NCI-H2107 (cell line): Measurements from ENCODE around the gene IL1RAPL1.

Experiments used
- DNase-seq: peaks from one replicate; lab custom pipeline; 2025; lab: John Stamatoyannopoulos, UW

The IL1RAPL1 gene

DNA sequence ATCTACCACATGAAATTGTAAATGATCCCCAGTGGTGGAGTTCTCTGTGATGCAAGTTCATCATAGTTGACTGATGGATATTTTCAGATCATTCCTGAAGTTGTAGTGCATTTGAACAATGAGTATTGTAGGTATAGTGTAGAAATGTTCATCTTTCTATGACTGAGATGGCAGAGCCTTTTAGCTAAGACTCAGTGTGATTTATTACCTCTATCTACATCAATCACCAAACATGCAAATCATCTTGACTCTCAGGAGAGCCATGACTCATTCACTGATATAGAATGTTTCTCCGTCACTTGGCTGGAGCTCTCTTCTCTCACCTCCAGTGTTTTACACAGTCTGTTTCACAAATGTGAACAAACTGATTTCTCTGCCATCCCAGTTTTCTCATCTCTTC, 392.6 kb downstream of the IL1RAPL1 start:
- DNase-seq, result no peak

DNA sequence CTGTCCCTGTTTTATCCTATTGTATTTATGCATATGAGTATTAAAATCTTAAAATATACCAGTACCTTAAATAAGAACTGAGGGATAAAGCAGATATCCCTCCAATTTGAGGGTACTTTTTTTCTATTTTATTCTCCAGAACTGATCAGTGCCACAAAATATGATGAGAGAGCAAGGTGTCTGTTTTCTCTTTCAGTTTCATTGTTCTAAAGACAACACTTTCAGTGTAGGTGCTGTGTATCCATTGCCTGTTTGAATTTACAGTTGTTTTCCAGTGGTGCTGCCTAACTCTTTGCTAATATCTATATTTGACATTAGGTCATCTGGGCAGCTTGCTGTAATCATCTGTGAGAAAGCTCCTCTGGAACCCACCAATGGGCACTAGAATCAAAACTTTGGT, 394.7 kb downstream of the IL1RAPL1 start:
- no peak for DNase-seq

- DNase-seq, result no peak
Observed at GRCh38 chrX:28988246-28988645, 401.0 kb downstream of the IL1RAPL1 start.

- DNase-seq, result no peak
Observed at GRCh38 chrX:28997706-28998463, 410.6 kb downstream of the IL1RAPL1 start.

- no peak for DNase-seq
Observed at GRCh38 chrX:28998609-28999135, 411.4 kb downstream of the IL1RAPL1 start.

DNA sequence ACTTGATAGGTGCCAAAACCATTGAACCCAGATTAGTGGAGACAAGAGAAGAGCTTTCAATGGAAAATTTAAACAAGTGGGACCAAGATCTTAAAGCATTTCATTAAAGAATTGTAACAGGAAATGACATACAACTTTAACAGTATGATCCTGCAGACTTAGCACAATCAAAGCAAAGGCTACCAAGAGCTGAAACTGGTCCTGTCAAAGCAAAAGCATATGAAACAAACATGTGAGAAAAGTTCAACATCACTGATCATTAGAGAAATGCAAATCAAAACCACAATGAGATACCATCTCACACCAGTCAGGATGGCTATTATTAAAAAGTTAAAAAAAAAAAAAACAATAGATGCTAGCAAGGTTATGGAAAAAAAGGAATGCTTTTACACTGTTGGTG, 425.6 kb downstream of the IL1RAPL1 start:
- no peak for DNase-seq

GRCh38 chrX:29023207-29023606, 436.0 kb downstream of the IL1RAPL1 start:
- DNase-seq, result no peak

DNA sequence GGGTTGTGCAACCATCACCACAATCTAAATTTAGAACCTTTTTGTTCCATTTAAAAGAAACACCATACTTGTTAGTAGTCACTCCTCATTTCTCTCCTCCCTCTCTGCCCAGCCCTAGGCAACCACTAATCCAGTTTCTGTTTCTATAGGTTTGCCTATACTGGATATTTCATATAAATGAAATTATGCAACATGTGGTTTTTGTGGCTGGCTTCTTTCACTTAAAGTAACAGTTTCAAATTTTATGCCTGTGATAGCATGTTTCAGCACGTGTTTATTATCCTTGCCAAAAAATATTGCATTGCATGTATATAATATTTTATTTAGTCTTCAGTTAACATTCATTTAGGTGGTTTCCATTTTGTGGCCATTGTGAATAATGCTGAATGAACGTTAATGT, 437.6 kb downstream of the IL1RAPL1 start:
- no peak for DNase-seq

DNA sequence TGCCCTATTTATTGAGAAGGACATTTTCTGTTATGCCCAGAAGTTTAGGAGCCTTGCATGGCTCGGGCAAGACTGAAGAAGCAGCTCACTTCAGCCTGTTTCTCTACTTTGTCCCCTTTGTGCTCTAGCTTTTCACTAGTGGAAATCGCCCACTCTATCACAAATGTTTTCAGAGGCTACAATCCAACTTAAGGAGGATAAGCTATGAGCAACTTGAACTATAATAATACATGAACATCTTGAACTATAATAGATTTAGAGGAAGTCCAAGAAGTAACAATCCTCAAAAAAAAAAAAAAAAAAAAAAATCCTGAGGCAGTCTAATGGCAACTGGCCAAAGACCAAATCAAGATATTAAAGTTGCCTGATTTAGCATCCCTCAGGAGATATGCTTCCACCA, 452.3 kb downstream of the IL1RAPL1 start:
- no peak for DNase-seq

DNA sequence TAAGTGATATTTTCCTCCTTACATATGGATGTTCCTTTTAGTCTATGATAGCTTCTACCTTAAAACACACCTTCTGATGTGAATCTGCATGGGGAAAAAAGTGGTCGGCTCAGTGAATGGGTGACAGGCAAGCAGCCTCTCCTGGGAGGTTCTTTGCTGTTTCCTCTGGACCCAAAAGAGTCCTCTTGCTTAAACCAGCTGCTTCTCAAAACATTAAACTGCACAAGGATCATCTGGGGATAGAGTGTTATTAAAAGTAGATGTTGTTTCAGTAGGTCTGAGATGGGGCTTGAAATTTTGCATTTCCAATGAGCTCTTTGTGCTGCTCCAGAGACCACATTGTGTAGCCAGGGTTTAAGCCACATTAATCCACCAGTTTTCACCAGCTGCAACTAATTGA, 452.9 kb downstream of the IL1RAPL1 start:
- DNase-seq, result no peak

- DNase-seq, result no peak
Observed at GRCh38 chrX:29042341-29042740, 455.1 kb downstream of the IL1RAPL1 start.

GRCh38 chrX:29043746-29044145, 456.5 kb downstream of the IL1RAPL1 start:
- DNase-seq, result no peak

- DNase-seq, result no peak
Observed at GRCh38 chrX:29044423-29045184, 457.4 kb downstream of the IL1RAPL1 start.

- DNase-seq, result no peak
Observed at GRCh38 chrX:29065477-29065876, 478.2 kb downstream of the IL1RAPL1 start.

- no peak for DNase-seq
Observed at GRCh38 chrX:29066516-29066915, 479.3 kb downstream of the IL1RAPL1 start.

- no peak for DNase-seq
Observed at GRCh38 chrX:29067351-29067750, 480.1 kb downstream of the IL1RAPL1 start.

GRCh38 chrX:29071525-29072320, 484.5 kb downstream of the IL1RAPL1 start:
- DNase-seq, result no peak

GRCh38 chrX:29082558-29082957, 495.3 kb downstream of the IL1RAPL1 start:
- no peak for DNase-seq

DNA sequence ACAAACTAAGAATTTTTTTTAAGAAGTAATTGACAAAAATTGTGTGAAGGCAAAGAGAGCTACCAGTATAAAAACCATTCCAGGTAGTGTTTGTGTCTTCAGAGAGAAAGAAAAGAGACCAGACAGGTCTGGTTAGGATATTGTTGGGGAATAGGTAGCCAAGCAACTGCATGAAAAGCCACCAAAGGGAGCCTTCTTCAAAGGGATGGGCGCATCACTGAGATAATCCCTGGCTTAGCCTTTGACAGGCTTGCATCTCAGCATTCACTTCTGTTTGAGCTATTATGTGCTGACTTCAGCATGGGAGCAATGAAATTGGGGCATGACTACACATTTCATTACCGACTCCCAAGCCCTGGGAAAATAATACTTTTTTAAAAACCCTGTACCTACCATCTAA, 496.6 kb downstream of the IL1RAPL1 start:
- no peak for DNase-seq

GRCh38 chrX:29090811-29091210, 503.6 kb downstream of the IL1RAPL1 start:
- DNase-seq, result no peak

GRCh38 chrX:29107231-29107630, 520.0 kb downstream of the IL1RAPL1 start:
- no peak for DNase-seq

DNA sequence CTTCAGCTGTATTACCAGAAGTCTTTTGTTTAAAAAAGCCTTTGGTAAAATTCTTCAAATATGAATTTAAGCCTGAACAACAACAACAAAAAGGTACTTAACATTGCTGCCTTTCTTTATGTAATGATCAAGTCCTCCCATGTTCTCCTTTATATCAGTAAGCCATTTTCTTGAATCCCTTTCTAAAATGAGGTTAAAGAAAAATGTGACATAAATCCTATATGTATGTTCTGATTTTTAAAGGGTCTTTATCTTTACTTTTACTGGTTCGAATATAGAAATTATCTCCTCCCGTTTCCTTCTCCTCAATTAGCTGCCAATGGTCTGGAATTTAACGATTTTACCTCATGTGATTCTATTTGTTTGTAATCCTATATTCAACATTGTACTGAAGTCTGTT, 522.8 kb downstream of the IL1RAPL1 start:
- no peak for DNase-seq
